Astrocyte of the spinal cord (primary cell): ENCODE results near the gene DNAAF5.
A peak's percentile ranks its signal among the peaks of the same experiment; 100 is the strongest.

Experiments
- DNase-seq: peaks from one replicate; pipeline ENCODE4 v3.0.0; 2011; ENCODE audit warnings: low read depth, low spot score
- H3K4me3 ChIP-seq: 2 replicates; pipeline ENCODE4 v1.5.1; 2011; ENCODE audit warnings: low read depth, mild to moderate bottlenecking, low read length, moderate library complexity
- CTCF ChIP-seq: IDR thresholded peaks from 2 replicates; pipeline ENCODE4 v1.5.1; 2012; ENCODE audit warnings: low read depth, mild to moderate bottlenecking, low read length, inconsistent platforms
- in situ Hi-C: cut with HindIII; loops from 2 replicates; pipeline ENCODE4 v1.10.0; 2017; ENCODE audit warnings: low sequenced_read_pairs

Gene DNAAF5

DNA sequence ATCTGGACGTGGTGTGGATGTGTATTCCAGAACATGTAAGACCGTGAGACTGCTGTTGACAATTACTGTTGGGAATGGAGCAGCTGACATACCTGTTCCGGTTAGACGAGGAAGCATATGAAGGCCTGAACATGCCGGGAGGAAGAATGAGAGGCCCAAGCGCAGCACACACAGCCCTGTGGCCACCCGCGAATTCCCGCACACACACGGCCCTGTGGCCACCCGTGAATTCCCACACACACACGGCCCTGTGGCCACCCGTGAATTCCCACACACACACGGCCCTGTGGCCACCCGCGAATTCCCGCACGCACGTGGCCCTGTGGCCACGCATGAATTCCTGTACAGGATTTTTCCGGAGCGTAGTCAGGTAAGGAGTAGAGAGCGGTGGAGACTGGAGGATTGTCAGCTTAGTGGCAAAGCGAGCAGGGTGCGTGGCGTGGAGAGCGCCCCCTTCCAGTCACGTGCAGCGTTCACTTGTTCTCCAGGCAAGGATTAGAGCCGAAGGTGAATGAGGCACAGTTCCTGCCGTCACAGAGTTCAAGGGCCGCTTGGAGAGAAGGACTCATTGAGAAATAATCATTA, 96.3 kb downstream of the DNAAF5 start:
- in situ Hi-C loops, result no loop called here
- DNase-seq, result no peak
- no peak for TF ChIP-seq CTCF
- H3K4me3 ChIP-seq, result no peak overlapping the region

- no peak for TF ChIP-seq CTCF
- in situ Hi-C loops, result no loop called here
- DNase-seq, result no peak
- no peak overlapping the region for H3K4me3 ChIP-seq
Observed at GRCh38 chr7:823649-824048, 97.2 kb downstream of the DNAAF5 start.

- DNase-seq, result no peak
- no peak overlapping the region for H3K4me3 ChIP-seq
- in situ Hi-C loops, result no loop called here
- no peak for TF ChIP-seq CTCF
Observed at GRCh38 chr7:824081-824480, 97.6 kb downstream of the DNAAF5 start.

DNA sequence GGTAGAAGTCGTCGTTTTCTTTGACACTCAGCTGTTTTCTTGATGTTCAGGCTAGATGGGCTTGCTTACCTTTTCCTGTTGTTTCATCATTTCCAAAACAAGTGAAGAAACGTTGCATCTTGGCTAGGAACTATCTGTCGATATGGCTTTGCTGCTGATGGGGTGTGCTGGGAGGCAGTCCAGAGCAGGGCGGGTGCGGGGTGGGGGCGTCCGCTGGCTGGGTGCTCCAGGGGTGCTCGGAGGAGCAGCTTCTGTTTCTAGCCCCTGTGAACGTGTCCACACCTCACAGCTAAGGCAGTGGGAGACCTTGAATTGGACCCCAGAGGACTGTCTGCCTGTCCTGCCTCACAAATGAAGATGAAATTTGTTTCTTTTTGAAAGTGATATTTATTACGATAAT, 98.2 kb downstream of the DNAAF5 start:
- in situ Hi-C loops, result no loop called here
- no peak for TF ChIP-seq CTCF
- DNase-seq, result no peak
- H3K4me3 ChIP-seq, result no peak overlapping the region

- peak; percentile 26 for DNase-seq
- TF ChIP-seq CTCF, result no peak
- H3K4me3 ChIP-seq, result no peak overlapping the region
- in situ Hi-C loops, result no loop called here
Observed at GRCh38 chr7:825386-825785, 98.9 kb downstream of the DNAAF5 start.

- no peak for DNase-seq
- in situ Hi-C loops, result no loop called here
- TF ChIP-seq CTCF, result no peak
- no peak overlapping the region for H3K4me3 ChIP-seq
Observed at GRCh38 chr7:826230-826917, 99.9 kb downstream of the DNAAF5 start.
